Liver (tissue), 9 donors: ENCODE measurements around the gene ANP32A. TPM values are rescaled to one million over a fixed set of nuclear protein-coding genes. Genes with fewer than 3 reads are reported as not detected.

ENCODE experiments used
- DNase-seq: peaks from one replicate; pipeline ENCODE4 v3.0.0-alpha.2; 2017; ENCODE audit warnings: low spot score
- H3K27ac ChIP-seq, 2 donors: one replicate each; pipeline ENCODE4 v1.7.0; 2013; ENCODE audit warnings: inconsistent platforms in 2 of 2, low read length in 2 of 2, control low read depth in 1 of 2, low read depth in 1 of 2, mild to moderate bottlenecking in 1 of 2
- H3K27me3 ChIP-seq, 4 donors: one replicate each; pipeline versions ENCODE4 v1.6.1 to v1.7.0; 2013; ENCODE audit warnings: low read length in 3 of 4, inconsistent platforms in 1 of 4, mild to moderate bottlenecking in 1 of 4, moderate library complexity in 1 of 4; ENCODE audit not compliant: control insufficient read depth in 4 of 4, insufficient read depth in 4 of 4
- H3K36me3 ChIP-seq, 4 donors: one replicate each; pipeline versions ENCODE4 v1.6.1 to v1.7.0; 2013; ENCODE audit warnings: low read length in 3 of 4, mild to moderate bottlenecking in 3 of 4, low read depth in 1 of 4, moderate library complexity in 1 of 4; ENCODE audit not compliant: control insufficient read depth in 4 of 4, insufficient read depth in 3 of 4
- H3K4me1 ChIP-seq, 4 donors: one replicate each; pipeline versions ENCODE4 v1.6.1 to v1.7.0; 2013; ENCODE audit warnings: low read length in 3 of 4, mild to moderate bottlenecking in 3 of 4, moderate library complexity in 1 of 4; ENCODE audit not compliant: control insufficient read depth in 4 of 4, insufficient read depth in 4 of 4
- H3K4me3 ChIP-seq, 3 donors: one replicate each; pipeline versions ENCODE4 v1.6.1 to v1.7.0; 2013; ENCODE audit warnings: low read length in 3 of 3, control low read depth in 1 of 3, low read depth in 1 of 3, mild to moderate bottlenecking in 1 of 3
- H3K9ac ChIP-seq, 2 donors: one replicate each; pipeline ENCODE4 v1.7.0; 2013; ENCODE audit warnings: low read length in 2 of 2, mild to moderate bottlenecking in 2 of 2, moderate library complexity in 2 of 2, control low read depth in 1 of 2, low read depth in 1 of 2
- H3K9me3 ChIP-seq, 4 donors: one replicate each; pipeline versions ENCODE4 v1.6.1 to v1.7.0; 2013; ENCODE audit warnings: low read length in 3 of 4; ENCODE audit not compliant: control insufficient read depth in 4 of 4
- CTCF ChIP-seq: fragments of 150-350 bp; IDR thresholded peaks from 2 replicates; pipeline ENCODE4 v1.5.1; 2017; ENCODE audit warnings: improper control_type of control experiment, low read depth, low read length; ENCODE audit not compliant: missing input control
- FOXA1 ChIP-seq: IDR thresholded peaks from 2 replicates; pipeline ENCODE4 v1.6.1; 2016; ENCODE audit warnings: antibody characterized with exemption
- FOXA2 ChIP-seq: IDR thresholded peaks from 2 replicates; pipeline ENCODE4 v1.6.1; 2016; ENCODE audit warnings: antibody characterized with exemption
- GABPA ChIP-seq, 2 donors: IDR thresholded peaks in 1 of 2; conservative IDR thresholded peaks in 1 of 2; 2 replicates each; pipeline ENCODE4 v1.6.1; 2016; ENCODE audit warnings: antibody characterized with exemption in 2 of 2, mild to moderate bottlenecking in 1 of 2, moderate library complexity in 1 of 2
- HNF4G ChIP-seq: IDR thresholded peaks from 2 replicates; pipeline ENCODE4 v1.6.1; 2016; ENCODE audit warnings: antibody characterized with exemption
- JUND ChIP-seq, 2 donors: IDR thresholded peaks; 2 replicates each; pipeline ENCODE4 v1.6.1; 2016; ENCODE audit warnings: antibody characterized with exemption in 2 of 2
- MAX ChIP-seq: IDR thresholded peaks from 2 replicates; pipeline ENCODE4 v1.6.1; 2016; ENCODE audit warnings: antibody characterized with exemption
- RAD21 ChIP-seq, 2 donors: IDR thresholded peaks; 2 replicates each; pipeline ENCODE4 v1.6.1; 2016; ENCODE audit warnings: antibody characterized with exemption in 2 of 2, mild to moderate bottlenecking in 2 of 2
- REST ChIP-seq: IDR thresholded peaks from 2 replicates; pipeline ENCODE4 v1.6.1; 2016; ENCODE audit warnings: antibody characterized with exemption, mild to moderate bottlenecking
- RXRA ChIP-seq, 2 donors: IDR thresholded peaks; 2 replicates each; pipeline ENCODE4 v1.6.1; 2017 to 2018; ENCODE audit warnings: antibody characterized with exemption in 2 of 2, mild to moderate bottlenecking in 1 of 2
- SP1 ChIP-seq: IDR thresholded peaks from 2 replicates; pipeline ENCODE4 v1.6.1; 2018; ENCODE audit warnings: antibody characterized with exemption, mild to moderate bottlenecking
- WGBS: extraction: QIAGEN DNeasy Blood & Tissue Kit; methylation state at CpG from one replicate; pipeline ENCODE4 v1.1.7; 2013; 5-methylcytosine and 5-hydroxymethylcytosine counted together
- polyA plus RNA-seq, 2 donors: library from polyadenylated mRNA; stranded (reverse) in 1 of 2; unstranded in 1 of 2; fragments of 200-250 nt in 1 of 2; fragments of >200 nt in 1 of 2; fragmentation: Nextera tagmentation in 1 of 2; extraction: Ambion mirVana in 1 of 2; gene quantifications; one replicate each; pipeline versions ENCODE4 v1.2.1 to v1.2.3, GENCODE V29; 2013 to 2015
- total RNA-seq, 2 donors: library from RNA; depleted of rRNA; stranded (reverse); fragments of >200 nt; gene quantifications; one replicate each; pipeline ENCODE4 v1.2.3, GENCODE V29; 2014
- TF ChIP-seq, protein P1 (sequence below): IDR thresholded peaks from 2 replicates; pipeline ENCODE4 v1.6.1; 2016; ENCODE audit warnings: antibody characterized with exemption
- donor health status: healthy.
- donor health status: healthy.
- donor health status: healthy.
- donor health status: healthy.
- donor health status: healthy.

Gene ANP32A
- total and polyA plus RNA-seq, 4 donors: 30.5 to 60.4 (median 39.4) TPM

- TF ChIP-seq, protein P1, sequence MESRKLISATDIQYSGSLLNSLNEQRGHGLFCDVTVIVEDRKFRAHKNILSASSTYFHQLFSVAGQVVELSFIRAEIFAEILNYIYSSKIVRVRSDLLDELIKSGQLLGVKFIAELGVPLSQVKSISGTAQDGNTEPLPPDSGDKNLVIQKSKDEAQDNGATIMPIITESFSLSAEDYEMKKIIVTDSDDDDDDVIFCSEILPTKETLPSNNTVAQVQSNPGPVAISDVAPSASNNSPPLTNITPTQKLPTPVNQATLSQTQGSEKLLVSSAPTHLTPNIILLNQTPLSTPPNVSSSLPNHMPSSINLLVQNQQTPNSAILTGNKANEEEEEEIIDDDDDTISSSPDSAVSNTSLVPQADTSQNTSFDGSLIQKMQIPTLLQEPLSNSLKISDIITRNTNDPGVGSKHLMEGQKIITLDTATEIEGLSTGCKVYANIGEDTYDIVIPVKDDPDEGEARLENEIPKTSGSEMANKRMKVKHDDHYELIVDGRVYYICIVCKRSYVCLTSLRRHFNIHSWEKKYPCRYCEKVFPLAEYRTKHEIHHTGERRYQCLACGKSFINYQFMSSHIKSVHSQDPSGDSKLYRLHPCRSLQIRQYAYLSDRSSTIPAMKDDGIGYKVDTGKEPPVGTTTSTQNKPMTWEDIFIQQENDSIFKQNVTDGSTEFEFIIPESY: no peak
- TF ChIP-seq FOXA1: no peak
- no peak for TF ChIP-seq FOXA2
- no peak for TF ChIP-seq SP1
- TF ChIP-seq HNF4G: no peak
- TF ChIP-seq JUND (IDR thresholded peaks at IDR 0.05): no peak
- no peak for TF ChIP-seq GABPA (IDR thresholded peaks at IDR 0.05 in 1 of 2, conservative IDR thresholded peaks at IDR 0.05 in 1 of 2)
- TF ChIP-seq MAX: no peak
- WGBS: 75% methylated on average over 3 of the region's 3 CpGs
Observed at GRCh38 chr15:68791431-68792283, 29.0 kb downstream of the ANP32A start.

GRCh38 chr15:68790910-68791309 lies 29.8 kb downstream of the ANP32A start:
- TF ChIP-seq HNF4G (no peak), FOXA2 (no peak), RAD21 (IDR thresholded peaks at IDR 0.05) (no peak), JUND (IDR thresholded peaks at IDR 0.05) (no peak), CTCF (no peak)
- H3K27me3 ChIP-seq: no peaks in the 10 kb centered on the region
- H3K4me1 ChIP-seq: peaks cover 16 to 49% (median 39%) of the 10 kb centered on the region in 4 donors
- H3K36me3 ChIP-seq: peaks cover 0 to 6% (median under 1%) of the 10 kb centered on the region in 4 donors
- no peaks in the 10 kb centered on the region for H3K9me3 ChIP-seq
- peak overlapping the region in 1 of 2 donors; percentile 9 for H3K27ac ChIP-seq
- no peak for DNase-seq
- no peak overlapping the region for H3K4me3 ChIP-seq
- WGBS: 94% methylated on average over 2 of the region's 2 CpGs
- no peak overlapping the region for H3K9ac ChIP-seq

More at GRCh38 chr15:68791431-68792283, 29.0 kb downstream of the ANP32A start:
- no peak for DNase-seq
- Histone ChIP-seq H3K9me3 (no peaks in the 10 kb centered on the region), H3K27me3 (no peaks in the 10 kb centered on the region), H3K4me1 (peaks cover 19 to 55% (median 41%) of the 10 kb centered on the region in 4 donors), H3K27ac (peak overlapping the region in 1 of 2 donors; percentile 19), H3K9ac (no peak overlapping the region), H3K4me3 (no peak overlapping the region), H3K36me3 (peaks cover 0 to 3% (median 0%) of the 10 kb centered on the region in 4 donors)

GRCh38 chr15:68790242-68790575 lies 30.5 kb downstream of the ANP32A start:
- H3K27me3 ChIP-seq: no peaks in the 10 kb centered on the region
- 76% methylated on average over 8 of the region's 8 CpGs for whole genome bisulfite sequencing
- H3K9me3 ChIP-seq: no peaks in the 10 kb centered on the region
- TF ChIP-seq REST (no peak), RXRA (IDR thresholded peaks at IDR 0.05) (peak in 1 of 2 donors; percentile 0)
- DNase-seq: no peak
- no peak overlapping the region for H3K9ac ChIP-seq
- H3K27ac ChIP-seq: peak overlapping the region in 1 of 2 donors; percentile 28
- peaks cover 14 to 42% (median 33%) of the 10 kb centered on the region in 4 donors for H3K4me1 ChIP-seq
- H3K36me3 ChIP-seq: peaks cover 0 to 13% (median 2%) of the 10 kb centered on the region in 4 donors
- H3K4me3 ChIP-seq: no peak overlapping the region
